Hepatic stellate cell (primary cell): ENCODE results near the gene ALDH3A2.
"Not testable (repeated sequence)": the region's sequence is repeated elsewhere in the genome, so short reads cannot be mapped to it uniquely, and the experiment has no call there.

Source experiments
- DNase-seq: peaks from one replicate; pipeline ENCODE4 v3.0.0; 2011; ENCODE audit warnings: low spot score

ALDH3A2 gene

GRCh38 chr17:19650826-19651225 lies 2.3 kb downstream of the ALDH3A2 start:
- DNase-seq: peak; percentile 29

- DNase-seq: no peak
Measured at GRCh38 chr17:19651451-19652238, 3.1 kb downstream of the ALDH3A2 start.

GRCh38 chr17:19652595-19652994 lies 4.0 kb downstream of the ALDH3A2 start:
- no peak for DNase-seq

- no peak for DNase-seq
Measured at GRCh38 chr17:19654342-19654886, 5.9 kb downstream of the ALDH3A2 start.

- no peak for DNase-seq
Measured at GRCh38 chr17:19654896-19655295, 6.3 kb downstream of the ALDH3A2 start.

- no peak for DNase-seq
Measured at GRCh38 chr17:19656336-19656735, 7.8 kb downstream of the ALDH3A2 start.

GRCh38 chr17:19656851-19657581 lies 8.5 kb downstream of the ALDH3A2 start:
- no peak for DNase-seq

GRCh38 chr17:19659366-19660177 lies 11.0 kb downstream of the ALDH3A2 start:
- no peak for DNase-seq

- DNase-seq: no peak
Measured at GRCh38 chr17:19660219-19660870, 11.8 kb downstream of the ALDH3A2 start.

- no peak for DNase-seq
Measured at GRCh38 chr17:19661121-19661520, 12.6 kb downstream of the ALDH3A2 start.

- DNase-seq: no peak
Measured at GRCh38 chr17:19663097-19663496, 14.5 kb downstream of the ALDH3A2 start.

GRCh38 chr17:19664136-19664820 lies 15.7 kb downstream of the ALDH3A2 start:
- DNase-seq: no peak

- DNase-seq: no peak
Measured at GRCh38 chr17:19664821-19665181, 16.2 kb downstream of the ALDH3A2 start.

GRCh38 chr17:19669680-19670079 lies 21.1 kb downstream of the ALDH3A2 start:
- DNase-seq: not testable (repeated sequence)

GRCh38 chr17:19670908-19671307 lies 22.4 kb downstream of the ALDH3A2 start:
- DNase-seq: no peak

GRCh38 chr17:19671433-19671832 lies 22.9 kb downstream of the ALDH3A2 start:
- no peak for DNase-seq

- peak; percentile 20 for DNase-seq
Measured at GRCh38 chr17:19672009-19672750, 23.6 kb downstream of the ALDH3A2 start.

- DNase-seq: no peak
Measured at GRCh38 chr17:19673623-19674022, 25.1 kb downstream of the ALDH3A2 start.

GRCh38 chr17:19676896-19677295 lies 28.3 kb downstream of the ALDH3A2 start:
- no peak for DNase-seq

- no peak for DNase-seq
Measured at GRCh38 chr17:19677736-19678379, 29.3 kb downstream of the ALDH3A2 start.
